Stimulated activated CD4-positive, alpha-beta T cell treated with anti-CD3 and anti-CD28 coated beads, Interleukin-2, amount 100 ng/mL, for 4 hours (primary cell): ENCODE measurements around the gene ERFE.

Experiments used
- DNase-seq: peaks from one replicate; pipeline ENCODE4 v3.0.0-alpha.2; 2020; ENCODE audit warnings: low read depth

The ERFE gene

GRCh38 chr2:238126338-238126737 lies 32.4 kb upstream of the ERFE start:
- no peak for DNase-seq

GRCh38 chr2:238126775-238127164 lies 32.0 kb upstream of the ERFE start:
- DNase-seq, result no peak

DNA sequence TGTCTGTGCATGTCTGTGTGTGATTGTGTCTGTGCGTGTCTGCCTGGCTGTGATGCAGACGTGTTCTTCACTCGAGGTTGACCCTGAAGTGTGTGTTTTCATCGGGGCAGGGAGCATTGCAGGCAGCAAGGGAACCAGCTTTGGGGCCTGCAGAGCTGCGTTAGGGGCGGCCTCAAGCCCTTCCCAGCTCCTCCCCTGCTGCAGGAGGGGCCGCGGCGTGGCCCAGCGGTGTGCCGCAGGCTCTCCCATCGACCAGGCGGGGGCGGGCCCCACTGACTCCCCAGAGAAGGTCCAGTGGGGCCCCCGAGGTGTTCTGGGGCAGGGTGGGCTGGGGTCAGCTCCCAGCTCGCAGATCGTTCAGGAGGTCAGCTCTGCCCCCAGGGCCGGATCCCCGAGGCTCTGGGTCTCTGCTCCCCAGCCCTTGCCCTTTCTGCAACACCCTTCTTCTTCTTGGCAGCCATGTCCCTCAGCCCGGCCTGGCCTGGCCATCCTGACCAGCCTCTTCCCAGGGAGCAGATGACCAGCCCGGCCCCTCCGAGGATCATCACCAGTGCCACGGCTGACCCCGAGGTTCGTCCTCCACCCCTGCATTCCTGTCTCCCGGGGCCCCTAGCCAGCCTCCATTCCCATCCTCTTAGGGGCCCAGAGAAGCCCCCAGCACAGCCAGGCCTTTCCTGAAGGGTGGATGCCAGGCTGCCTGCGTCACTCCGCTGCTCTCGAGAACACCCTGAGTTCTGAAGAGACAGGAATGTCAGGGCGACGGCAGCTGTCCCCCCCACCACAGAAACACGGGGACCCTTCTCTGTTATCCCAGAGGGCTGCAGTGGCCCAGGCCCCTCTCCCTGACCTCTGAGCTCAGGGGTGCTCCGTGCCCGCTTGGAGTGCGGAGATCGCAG lies 31.4 kb upstream of the ERFE start:
- no peak for DNase-seq

GRCh38 chr2:238128061-238128440 lies 30.7 kb upstream of the ERFE start:
- no peak for DNase-seq

DNA sequence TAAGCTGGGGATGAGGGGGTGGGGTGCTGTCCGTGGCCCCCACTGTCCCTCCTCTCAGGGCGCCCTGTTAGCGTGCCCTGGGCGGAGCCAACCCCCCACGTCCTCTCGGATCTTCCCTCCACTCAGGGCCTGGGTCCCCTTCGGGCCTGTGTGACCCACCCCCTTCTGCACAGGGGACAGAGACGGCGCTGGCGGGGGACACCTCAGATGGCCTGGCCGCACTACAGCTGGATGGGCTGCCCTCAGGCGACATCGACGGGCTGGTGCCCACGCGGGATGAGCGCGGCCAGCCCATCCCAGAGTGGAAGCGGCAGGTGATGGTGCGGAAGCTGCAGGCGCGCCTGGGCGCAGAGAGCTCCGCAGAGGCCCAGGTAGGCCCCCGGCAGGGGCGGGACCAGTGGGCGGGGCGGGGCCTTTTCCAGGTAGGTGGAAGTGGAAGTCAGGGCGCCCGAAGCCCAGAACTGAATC lies 30.2 kb upstream of the ERFE start:
- no peak for DNase-seq

GRCh38 chr2:238129166-238130010 lies 29.4 kb upstream of the ERFE start:
- no peak for DNase-seq

GRCh38 chr2:238130111-238130695 lies 28.6 kb upstream of the ERFE start:
- no peak for DNase-seq

- no peak for DNase-seq
Measured at GRCh38 chr2:238130696-238131628, 27.8 kb upstream of the ERFE start.

GRCh38 chr2:238131761-238132462 lies 26.9 kb upstream of the ERFE start:
- no peak for DNase-seq

- no peak for DNase-seq
Measured at GRCh38 chr2:238132463-238133450, 26.0 kb upstream of the ERFE start.

DNA sequence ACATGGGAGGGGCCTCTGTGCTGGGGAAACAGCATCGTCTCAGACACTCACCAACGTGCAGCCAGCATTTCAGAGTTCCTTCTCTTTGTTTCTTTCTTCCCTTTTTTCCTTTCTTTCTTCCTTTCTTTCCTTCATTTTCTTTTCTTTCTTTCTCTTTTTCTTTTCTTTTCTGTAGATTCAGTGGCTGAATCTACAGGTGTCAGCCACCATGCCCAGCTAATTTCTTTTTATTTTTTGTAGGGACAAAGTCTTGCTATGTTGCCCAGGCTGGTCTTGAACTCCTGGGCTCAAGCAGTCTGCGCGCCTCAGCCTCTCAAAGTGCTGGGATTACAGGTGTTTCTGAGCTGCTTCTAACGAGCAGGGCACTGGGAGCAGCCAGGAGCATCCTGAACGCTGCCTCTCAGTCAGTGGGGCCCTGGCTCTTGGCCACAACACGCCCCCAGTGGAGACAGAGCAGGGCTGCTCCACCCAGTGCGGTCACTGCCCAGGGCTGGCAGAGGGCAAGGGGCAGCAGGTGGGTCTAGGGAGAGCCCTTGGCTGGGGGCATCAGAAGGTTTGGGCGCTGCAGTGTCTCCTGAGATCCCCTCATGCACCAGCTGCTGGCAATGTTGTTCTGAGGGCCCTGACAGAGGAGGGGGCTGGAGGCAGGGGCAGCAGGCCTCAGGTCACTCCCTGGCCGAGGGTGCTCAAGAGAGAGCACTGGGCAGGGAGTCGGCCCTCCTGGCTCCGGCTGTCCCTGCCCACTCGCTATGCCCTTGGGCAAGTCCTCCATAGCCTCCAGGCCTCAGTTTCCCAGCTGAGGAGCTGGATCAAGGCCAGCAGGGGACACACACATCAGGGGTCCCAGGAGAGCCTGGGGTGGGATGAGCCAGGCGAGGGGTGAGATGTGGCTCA lies 25.0 kb upstream of the ERFE start:
- DNase-seq, result no peak

GRCh38 chr2:238134393-238134785 lies 24.4 kb upstream of the ERFE start:
- no peak for DNase-seq

- no peak for DNase-seq
Measured at GRCh38 chr2:238135601-238136150, 23.1 kb upstream of the ERFE start.

GRCh38 chr2:238136820-238137537 lies 21.8 kb upstream of the ERFE start:
- DNase-seq, result no peak

DNA sequence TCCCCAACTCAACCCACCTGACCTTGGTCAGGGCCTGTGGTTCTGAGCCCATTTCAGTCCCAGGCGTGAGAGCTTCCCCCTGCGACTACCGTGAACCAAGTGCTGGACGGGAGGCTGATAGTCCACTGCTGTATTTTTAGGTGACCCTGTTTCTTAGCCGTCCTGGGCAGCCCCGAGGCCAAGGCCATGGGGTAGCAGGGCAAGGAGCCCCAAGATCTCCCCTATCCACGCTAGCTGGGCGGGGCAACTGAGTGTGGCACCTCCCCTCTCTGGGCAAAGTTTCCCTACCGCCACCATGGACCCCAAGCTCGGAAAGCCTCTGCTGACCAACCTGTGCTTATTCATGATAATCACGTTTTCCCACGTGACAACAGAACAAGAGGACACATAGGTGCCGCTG lies 20.9 kb upstream of the ERFE start:
- no peak for DNase-seq

DNA sequence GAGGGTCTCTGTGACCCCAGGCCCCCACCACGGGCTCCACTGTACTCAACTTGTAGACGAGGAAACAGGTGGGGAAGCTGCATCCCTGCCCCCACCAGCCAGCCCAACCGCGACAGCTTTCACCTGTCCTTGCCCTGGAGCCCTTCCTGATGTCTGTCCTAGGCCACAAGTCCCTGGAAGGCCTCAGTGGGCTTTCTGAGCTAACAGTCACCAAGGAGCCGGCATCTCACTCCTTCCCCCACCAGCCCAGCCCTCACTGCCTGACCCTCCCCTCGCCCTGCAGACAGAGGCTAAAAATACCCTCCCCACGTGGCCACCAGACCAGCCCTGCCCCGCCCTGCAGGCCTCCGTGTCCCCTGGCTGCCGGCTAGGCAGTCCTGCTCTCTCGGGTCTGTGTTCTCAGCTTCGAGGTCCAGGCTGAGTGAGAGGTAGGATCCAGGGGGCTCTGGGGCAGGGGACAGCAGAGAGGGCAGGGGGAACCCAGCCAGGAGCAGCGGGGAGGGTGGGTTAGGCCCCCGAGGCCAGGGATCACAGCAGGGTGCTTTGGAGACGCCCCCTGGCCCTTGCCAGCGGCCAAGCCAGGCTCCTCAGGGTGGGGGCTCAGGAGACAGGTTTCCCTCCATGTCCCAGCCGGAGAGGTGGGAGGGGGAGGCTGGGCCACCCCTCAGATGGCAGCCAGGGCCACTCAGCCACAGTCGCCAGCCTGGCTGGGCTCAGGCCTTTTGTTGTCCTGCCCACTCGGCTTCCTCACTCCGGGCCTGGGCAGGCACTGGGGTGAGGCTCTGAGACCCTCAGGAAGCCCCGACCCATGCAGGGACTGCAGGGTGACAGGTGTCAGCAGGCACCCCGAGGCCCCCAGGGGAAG lies 20.2 kb upstream of the ERFE start, which contains the start of gene KLHL30:
Gene KLHL30, plus strand, starts transcription at position 338 of the 865 bp plus-strand sequence. CDS start 2,087 bp downstream, outside the sequence.
- no peak for DNase-seq
